Activated effector memory CD4-positive, alpha-beta T cell treated with anti-CD3 and anti-CD28 coated beads, Interleukin-2, amount 50 U/mL, for 16 hours (primary cell): ENCODE measurements around the gene FPGS.
"Not testable (repeated sequence)": the region's sequence is repeated elsewhere in the genome, so short reads cannot be mapped to it uniquely, and the experiment has no call there.

Experiments
- DNase-seq: peaks from one replicate; pipeline ENCODE4 v3.0.0-alpha.2; 2020

The FPGS gene

GRCh38 chr9:127771570-127772189 is 31.0 kb upstream of the FPGS start:
- DNase-seq, result no peak

- DNase-seq, result no peak
Observed at GRCh38 chr9:127772603-127773002, 30.1 kb upstream of the FPGS start.

- no peak for DNase-seq
Observed at GRCh38 chr9:127773272-127773671, 29.4 kb upstream of the FPGS start.

- no peak for DNase-seq
Observed at GRCh38 chr9:127773981-127774380, 28.7 kb upstream of the FPGS start.

DNA sequence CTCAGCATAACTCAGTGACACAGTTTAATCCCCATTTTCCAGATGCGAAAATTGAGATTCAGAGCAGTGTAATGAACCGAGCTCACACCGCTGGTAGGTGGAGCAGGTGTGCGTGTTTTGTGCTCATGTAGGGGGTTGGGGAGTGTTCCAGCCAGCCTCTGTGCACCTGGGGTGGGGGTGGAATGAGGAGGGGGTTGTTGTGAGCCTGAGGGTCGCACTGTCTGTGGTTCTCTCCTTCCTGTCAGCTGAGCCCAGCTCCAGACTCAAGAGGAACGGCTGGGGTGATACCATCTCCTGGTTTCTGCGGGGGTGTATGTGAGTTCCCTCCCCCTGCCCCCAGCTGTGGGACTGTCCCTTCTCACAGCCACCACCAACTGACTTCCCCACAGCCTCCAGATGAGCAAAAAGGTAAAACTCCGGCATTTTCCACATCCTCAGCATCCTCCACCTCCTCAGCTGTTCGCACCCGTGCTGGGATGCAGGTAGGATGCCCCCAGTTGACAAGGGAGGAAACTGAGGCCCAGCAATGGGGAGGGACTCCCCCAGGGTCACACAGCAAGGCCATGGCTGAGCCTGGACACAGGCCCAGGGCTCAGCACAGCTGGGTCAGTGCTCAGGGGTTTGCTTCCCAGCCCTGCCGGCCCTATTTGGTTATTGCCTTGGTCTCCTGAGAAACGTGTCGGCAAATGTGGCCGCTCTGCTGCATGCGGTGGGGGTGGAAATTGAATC is 26.3 kb upstream of the FPGS start:
- DNase-seq, result peak; percentile 90

DNA sequence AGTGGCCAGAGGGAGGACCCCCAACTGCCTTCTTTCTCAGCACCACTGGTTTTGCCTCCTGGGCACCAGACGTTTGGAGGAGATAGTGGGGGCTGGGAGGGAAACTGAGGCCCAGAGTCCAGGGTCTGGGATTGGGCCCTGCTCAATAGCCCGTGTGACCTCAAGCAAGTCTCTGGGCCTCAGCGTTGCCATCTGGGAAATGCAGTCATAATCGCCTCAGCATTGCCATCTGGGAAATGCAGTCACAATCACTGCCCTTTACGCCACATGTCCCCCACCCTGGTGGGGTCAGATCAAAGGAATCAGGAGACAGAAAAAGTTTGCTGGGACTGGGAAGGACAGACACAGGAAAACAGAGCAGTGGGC is 25.8 kb upstream of the FPGS start:
- no peak for DNase-seq

- peak; percentile 70 for DNase-seq
Observed at GRCh38 chr9:127777368-127777980, 25.2 kb upstream of the FPGS start.

DNA sequence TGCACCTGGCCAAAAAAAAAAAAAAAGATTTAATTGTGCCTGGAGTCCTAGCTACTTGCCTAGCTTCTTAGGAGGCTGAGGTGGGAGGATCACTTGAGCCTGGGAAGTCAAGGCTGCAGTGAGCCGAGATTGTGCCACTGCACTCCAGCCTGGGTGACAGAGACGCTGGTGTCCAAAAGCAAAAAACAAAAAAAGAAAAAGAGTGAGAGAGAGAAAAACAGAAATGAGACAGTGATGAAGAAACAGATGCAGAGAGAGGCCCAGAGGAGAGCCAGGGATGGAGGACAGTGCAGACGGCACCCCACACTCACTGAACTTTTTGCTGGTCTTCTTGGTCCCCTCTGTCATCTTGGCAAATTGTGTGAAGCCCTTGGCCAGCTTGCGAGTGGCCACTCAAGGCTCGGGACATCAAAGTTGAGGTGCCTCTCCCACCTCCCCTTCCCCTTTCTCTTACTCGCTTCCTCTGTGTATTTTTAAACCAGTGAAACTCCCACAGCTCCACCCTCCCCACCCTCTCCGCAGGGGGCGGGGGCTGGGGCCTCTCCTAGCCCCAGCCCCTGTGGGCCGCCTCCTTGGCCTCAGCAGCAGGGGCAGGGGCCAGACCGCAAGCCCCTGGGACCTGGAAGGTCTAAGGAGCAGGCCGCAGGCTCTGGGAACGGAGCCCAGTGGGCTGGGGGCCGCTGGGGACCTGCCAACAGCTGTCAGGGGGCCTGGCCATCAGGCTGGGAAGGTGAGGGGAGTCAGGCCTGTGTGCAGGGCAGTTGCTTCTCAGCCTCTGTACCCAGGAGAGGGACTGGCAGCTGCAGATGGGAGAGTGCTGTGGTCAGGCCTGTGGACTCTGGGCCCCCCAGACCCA is 24.2 kb upstream of the FPGS start, which contains the start of gene SH2D3C:
Gene SH2D3C, minus strand, starts transcription at position 387 of the 856 bp plus-strand sequence. Its CDS starts 39 bp downstream, at position 348.
- DNase-seq, result peak; percentile 83

GRCh38 chr9:127779136-127779981 is 23.3 kb upstream of the FPGS start:
- DNase-seq, result peak; percentile 86

DNA sequence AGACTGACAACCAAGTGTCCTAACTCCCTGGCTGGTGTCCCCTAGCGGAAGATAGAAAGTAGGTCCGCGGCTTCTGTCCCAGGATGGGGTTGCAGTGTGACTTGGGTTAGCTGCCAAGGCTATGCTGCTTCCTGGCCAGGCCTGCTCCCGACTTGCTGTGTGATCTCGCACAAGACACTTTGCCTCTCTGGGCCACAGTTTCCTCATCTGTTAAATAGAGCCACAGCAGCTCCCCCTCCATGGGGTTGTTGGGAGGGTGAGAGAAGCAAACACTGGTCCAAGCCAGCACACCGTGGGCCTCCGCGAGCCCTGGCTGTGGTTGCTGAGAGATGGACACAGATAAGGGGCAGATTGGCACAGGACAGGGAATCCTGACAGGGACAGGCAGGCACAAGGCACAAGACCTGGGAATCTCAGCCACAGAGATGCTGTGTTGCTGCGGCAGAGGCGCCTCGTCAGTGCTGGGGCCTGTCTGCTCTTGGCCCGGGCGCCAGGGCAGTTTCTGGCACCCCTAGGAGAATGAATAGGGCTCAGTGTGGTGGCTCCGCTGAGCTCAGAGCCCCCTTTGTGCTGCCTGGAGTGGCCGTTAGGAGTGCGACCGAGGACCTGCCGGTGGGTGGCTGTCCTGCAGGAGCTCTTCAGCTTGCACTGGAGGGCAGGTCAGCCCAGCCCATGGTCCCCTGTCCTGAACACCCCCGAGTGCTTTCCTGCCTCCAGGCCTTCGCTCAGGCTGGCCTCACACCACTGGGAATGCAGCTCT is 22.4 kb upstream of the FPGS start:
- DNase-seq, result no peak

- DNase-seq, result not testable (repeated sequence)
Observed at GRCh38 chr9:127780909-127781308, 21.8 kb upstream of the FPGS start.

DNA sequence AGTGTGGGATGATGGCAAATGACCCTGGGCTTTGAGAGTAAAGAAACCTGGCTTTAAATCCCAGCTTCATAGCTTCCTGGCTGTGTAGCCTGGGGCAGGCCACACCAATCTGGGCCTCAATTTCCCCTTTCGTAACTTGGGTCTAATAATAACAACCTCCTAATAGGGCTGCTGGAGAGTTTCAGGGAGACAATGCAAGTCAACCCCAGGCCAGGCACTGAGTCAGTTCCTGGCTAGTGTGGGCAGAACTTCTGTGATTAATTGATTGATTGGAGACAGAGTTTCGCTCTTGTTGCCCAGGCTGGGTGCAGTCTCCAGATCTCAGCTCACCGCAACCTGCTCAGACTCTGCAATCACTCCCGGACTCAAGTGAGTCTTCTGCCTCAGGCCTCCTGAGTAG is 20.9 kb upstream of the FPGS start:
- no peak for DNase-seq

DNA sequence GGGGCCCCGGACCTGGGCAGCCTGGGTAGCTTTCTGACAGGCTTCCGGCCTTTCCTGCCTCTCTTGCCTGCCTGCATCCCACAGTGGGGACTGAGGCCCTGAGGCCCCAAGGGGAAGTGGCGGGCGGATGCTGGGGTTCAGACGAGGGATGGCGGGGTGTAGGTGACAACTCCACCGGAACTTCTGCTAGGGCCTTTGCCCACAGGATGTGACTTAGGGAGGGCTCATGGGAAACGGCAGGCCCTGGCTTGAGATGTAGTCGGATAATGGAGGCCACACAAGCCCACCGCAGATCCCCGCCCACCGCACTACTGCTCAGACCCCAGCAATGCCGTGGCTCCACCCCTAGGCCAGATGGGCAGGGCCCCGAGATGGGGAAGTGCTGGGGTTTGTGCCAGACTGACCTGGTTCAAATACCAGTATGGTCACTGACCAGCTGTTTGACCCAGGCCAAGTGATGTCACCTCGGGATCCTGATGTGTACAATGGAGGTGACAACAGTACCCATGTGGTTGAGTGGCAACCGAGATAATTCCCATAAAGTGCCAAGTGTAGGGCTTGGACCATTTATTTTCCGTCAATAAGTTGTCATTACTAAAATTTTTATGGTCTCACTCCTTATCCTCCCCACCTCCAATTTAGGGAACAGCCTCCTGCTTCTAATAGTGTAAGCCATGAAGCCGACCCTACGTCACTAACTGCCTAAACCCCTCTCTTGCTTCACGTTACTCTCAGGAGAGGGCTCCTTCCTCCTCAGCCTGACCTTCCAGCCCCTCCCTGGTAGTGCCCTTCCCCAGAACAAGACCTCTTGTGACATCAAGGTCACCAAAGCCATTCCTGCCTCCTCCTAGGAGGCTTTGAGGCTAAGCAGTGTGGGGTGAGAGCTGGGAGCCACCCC is 19.3 kb upstream of the FPGS start:
- DNase-seq, result peak; percentile 87

GRCh38 chr9:127785023-127785932 is 17.4 kb upstream of the FPGS start:
- DNase-seq, result peak; percentile 97

GRCh38 chr9:127785933-127786772 is 16.5 kb upstream of the FPGS start, which contains the start of gene CDK9:
TSS of gene CDK9 (plus strand) at chr9:127786034. CDS start at chr9:127786149, 115 bp downstream.
- peak; percentile 97 for DNase-seq

DNA sequence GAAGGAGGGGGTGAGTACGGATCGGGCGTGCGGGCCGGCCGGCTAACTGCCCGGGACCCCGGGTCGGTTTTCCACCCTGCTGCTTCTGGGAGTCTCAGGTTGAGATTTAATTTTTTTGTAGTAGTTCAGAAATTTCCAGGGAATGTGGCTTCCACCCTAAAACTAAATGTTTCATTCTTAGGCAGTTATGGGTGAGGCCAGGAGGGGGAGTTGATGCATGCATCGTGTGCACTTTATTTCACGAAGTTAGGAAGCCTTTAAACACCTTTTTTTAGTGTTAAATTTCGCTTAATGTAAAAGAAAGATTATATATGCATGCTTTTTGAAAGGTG is 15.9 kb upstream of the FPGS start:
- no peak for DNase-seq

DNA sequence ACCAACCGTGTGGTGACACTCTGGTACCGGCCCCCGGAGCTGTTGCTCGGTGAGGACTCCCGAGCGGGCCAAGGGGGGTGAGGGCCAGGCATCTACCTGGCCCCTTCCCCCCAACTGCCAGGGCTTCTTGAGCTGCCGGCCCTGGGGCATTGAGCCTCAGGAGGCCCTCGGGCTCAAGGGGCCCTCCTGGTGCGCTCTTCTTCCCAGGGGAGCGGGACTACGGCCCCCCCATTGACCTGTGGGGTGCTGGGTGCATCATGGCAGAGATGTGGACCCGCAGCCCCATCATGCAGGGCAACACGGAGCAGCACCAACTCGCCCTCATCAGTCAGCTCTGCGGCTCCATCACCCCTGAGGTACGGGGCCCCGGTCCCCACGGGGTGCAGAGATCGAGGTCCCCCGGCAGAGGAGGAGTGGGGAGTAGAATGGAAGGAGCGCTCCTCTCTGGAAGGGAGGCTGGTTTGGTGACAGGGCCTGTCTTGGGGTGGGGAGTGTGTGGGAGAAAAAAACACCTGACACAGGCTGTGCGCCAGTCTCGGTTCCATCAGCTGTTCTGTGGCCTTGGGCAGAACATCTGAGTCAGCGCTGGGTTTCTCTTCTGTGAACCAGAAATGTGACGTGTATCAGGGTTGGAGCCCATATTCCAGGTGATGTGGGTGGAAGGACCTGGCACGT is 14.2 kb upstream of the FPGS start:
- DNase-seq, result peak; percentile 83

DNA sequence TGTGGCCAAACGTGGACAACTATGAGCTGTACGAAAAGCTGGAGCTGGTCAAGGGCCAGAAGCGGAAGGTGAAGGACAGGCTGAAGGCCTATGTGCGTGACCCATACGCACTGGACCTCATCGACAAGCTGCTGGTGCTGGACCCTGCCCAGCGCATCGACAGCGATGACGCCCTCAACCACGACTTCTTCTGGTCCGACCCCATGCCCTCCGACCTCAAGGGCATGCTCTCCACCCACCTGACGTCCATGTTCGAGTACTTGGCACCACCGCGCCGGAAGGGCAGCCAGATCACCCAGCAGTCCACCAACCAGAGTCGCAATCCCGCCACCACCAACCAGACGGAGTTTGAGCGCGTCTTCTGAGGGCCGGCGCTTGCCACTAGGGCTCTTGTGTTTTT is 13.5 kb upstream of the FPGS start:
- DNase-seq, result no peak
